ENCODE results near the gene GTF3C5. TPM values are rescaled to one million over a fixed set of nuclear protein-coding genes. Genes with fewer than 3 reads are reported as not detected.

Gene GTF3C5
- polyA plus RNA-seq, 1 donor from 2014 or later = 103 TPM

GRCh38 chr9:132993511-132993939 lies 37.3 kb upstream of the GTF3C5 start:
- no peak overlapping the region for H2AFZ ChIP-seq (ENCODE audit: low read depth, low read length)
- H3K9me2 ChIP-seq (ENCODE audit: insufficient read depth, low read length) = no peaks in the 10 kb centered on the region
- no peaks in the 10 kb centered on the region for H3F3A ChIP-seq (ENCODE audit: insufficient read depth, low read length, poor library complexity, severe bottlenecking)
- H4K20me1 ChIP-seq (ENCODE audit: insufficient read depth) = no peaks in the 10 kb centered on the region
- H3K9ac ChIP-seq (ENCODE audit: low read length) = no peak overlapping the region
- H3K36me3 ChIP-seq (ENCODE audit: insufficient read depth, low read length) = no peaks in the 10 kb centered on the region
- no peaks in the 10 kb centered on the region for H3K79me2 ChIP-seq (replicated peaks; ENCODE audit: insufficient read depth, low read length)
- H3K9me3 ChIP-seq (ENCODE audit: low read length) = no peaks in the 10 kb centered on the region
- no peak overlapping the region for H3K27ac ChIP-seq (ENCODE audit: low read length)
- H3K4me3 ChIP-seq (ENCODE audit: low read length) = no peak overlapping the region
- no peak overlapping the region for H3K4me2 ChIP-seq (ENCODE audit: low read length)
- TF ChIP-seq REST (IDR thresholded peaks at IDR 0.05; ENCODE audit: borderline replicate concordance) (no peak), RAD21 (conservative IDR thresholded peaks at IDR 0.05) (no peak), EZH2 (IDR thresholded peaks at IDR 0.05; ENCODE audit: borderline replicate concordance, insufficient read depth, low read length, poor library complexity, severe bottlenecking) (no peak), MXI1 (conservative IDR thresholded peaks at IDR 0.05; ENCODE audit: poor library complexity, severe bottlenecking) (no peak), POLR2AphosphoS5 (IDR thresholded peaks at IDR 0.05) (no peak), SMC3 (conservative IDR thresholded peaks at IDR 0.05; ENCODE audit: poor library complexity) (no peak), CTCF (IDR thresholded peaks at IDR 0.05; ENCODE audit: poor library complexity, severe bottlenecking) (no peak), TAF1 (IDR thresholded peaks at IDR 0.05; ENCODE audit: low read depth) (no peak), EP300 (conservative IDR thresholded peaks at IDR 0.05; ENCODE audit: poor library complexity, severe bottlenecking) (no peak)
- no peaks in the 10 kb centered on the region for H3K27me3 ChIP-seq (ENCODE audit: insufficient read depth, low read depth, low read length)

GRCh38 chr9:132994410-132995120 lies 36.2 kb upstream of the GTF3C5 start:
- Histone ChIP-seq H4K20me1 (ENCODE audit: insufficient read depth) (no peaks in the 10 kb centered on the region), H3K4me2 (ENCODE audit: low read length) (no peak overlapping the region)

More at GRCh38 chr9:132994410-132995120, 36.2 kb upstream of the GTF3C5 start:
- no peak for TF ChIP-seq RAD21 (conservative IDR thresholded peaks at IDR 0.05)
- TF ChIP-seq MXI1 (conservative IDR thresholded peaks at IDR 0.05; ENCODE audit: poor library complexity, severe bottlenecking) = no peak
- TF ChIP-seq SMC3 (conservative IDR thresholded peaks at IDR 0.05; ENCODE audit: poor library complexity) = no peak
- TF ChIP-seq REST (IDR thresholded peaks at IDR 0.05; ENCODE audit: borderline replicate concordance) = no peak
- no peak for TF ChIP-seq EZH2 (IDR thresholded peaks at IDR 0.05; ENCODE audit: borderline replicate concordance, insufficient read depth, low read length, poor library complexity, severe bottlenecking)
- TF ChIP-seq EP300 (conservative IDR thresholded peaks at IDR 0.05; ENCODE audit: poor library complexity, severe bottlenecking) = no peak
- no peak for TF ChIP-seq CTCF (IDR thresholded peaks at IDR 0.05; ENCODE audit: poor library complexity, severe bottlenecking)
- TF ChIP-seq POLR2AphosphoS5 (IDR thresholded peaks at IDR 0.05) = no peak
- no peak for TF ChIP-seq TAF1 (IDR thresholded peaks at IDR 0.05; ENCODE audit: low read depth)
- Histone ChIP-seq H3K9me2 (ENCODE audit: insufficient read depth, low read length) (no peaks in the 10 kb centered on the region), H3K79me2 (replicated peaks; ENCODE audit: insufficient read depth, low read length) (no peaks in the 10 kb centered on the region), H3K36me3 (ENCODE audit: insufficient read depth, low read length) (no peaks in the 10 kb centered on the region), H3K27ac (ENCODE audit: low read length) (no peak overlapping the region), H3K4me3 (ENCODE audit: low read length) (no peak overlapping the region), H3K9me3 (ENCODE audit: low read length) (no peaks in the 10 kb centered on the region), H3K27me3 (ENCODE audit: insufficient read depth, low read depth, low read length) (no peaks in the 10 kb centered on the region), H3K9ac (ENCODE audit: low read length) (no peak overlapping the region), H2AFZ (ENCODE audit: low read depth, low read length) (no peak overlapping the region), H3F3A (ENCODE audit: insufficient read depth, low read length, poor library complexity, severe bottlenecking) (no peaks in the 10 kb centered on the region)

Measured in neural cell (in vitro differentiated cells).